Loucy (cell line): ENCODE data around the gene ARHGAP15.

Source experiments
- H2AFZ ChIP-seq: fragments of 200-600 bp; sonication (generic); 2 replicates; pipeline ENCODE4 v1.6.0; 2016; ENCODE audit warnings: antibody characterized with exemption, mild to moderate bottlenecking, low read length, moderate library complexity
- H3F3A ChIP-seq: fragments of 200-600 bp; 2 replicates; pipeline ENCODE4 v1.6.0; 2016; ENCODE audit warnings: antibody characterized with exemption, low read depth, mild to moderate bottlenecking
- H3K27me3 ChIP-seq: fragments of 200-600 bp; sonication (generic); 2 replicates; pipeline ENCODE4 v1.6.1; 2014; ENCODE audit warnings: low read length, mild to moderate bottlenecking; ENCODE audit not compliant: insufficient read depth, poor library complexity, severe bottlenecking
- H3K36me3 ChIP-seq: fragments of 200-600 bp; sonication (generic); 2 replicates; pipeline ENCODE4 v1.6.1; 2016; ENCODE audit warnings: low read length; ENCODE audit not compliant: insufficient read depth
- H3K4me1 ChIP-seq: fragments of 200-600 bp; sonication (generic); 2 replicates; pipeline ENCODE4 v1.5.1; 2014; ENCODE audit warnings: low read length, mild to moderate bottlenecking; ENCODE audit not compliant: insufficient read depth, poor library complexity, severe bottlenecking
- H3K4me2 ChIP-seq: fragments of 200-600 bp; sonication (generic); 2 replicates; pipeline ENCODE4 v1.6.0; 2014; ENCODE audit warnings: antibody characterized with exemption, low read length, low read depth, mild to moderate bottlenecking; ENCODE audit not compliant: poor library complexity, severe bottlenecking
- H3K4me3 ChIP-seq: fragments of 200-600 bp; sonication (generic); 2 replicates; pipeline ENCODE4 v1.5.1; 2014; ENCODE audit warnings: low read length, mild to moderate bottlenecking, mixed read lengths; ENCODE audit not compliant: poor library complexity, severe bottlenecking
- H3K79me2 ChIP-seq: fragments of 200-600 bp; sonication (generic); 2 replicates; pipeline ENCODE4 v1.6.1; 2014; ENCODE audit warnings: low read length; ENCODE audit not compliant: insufficient read depth
- H3K9ac ChIP-seq: fragments of 200-600 bp; sonication (generic); 2 replicates; pipeline ENCODE4 v1.6.0; 2014; ENCODE audit warnings: mild to moderate bottlenecking, low read depth, low read length, moderate library complexity; ENCODE audit not compliant: poor library complexity, severe bottlenecking
- H3K9me2 ChIP-seq: fragments of 200-600 bp; sonication (generic); replicated peaks from 2 replicates; pipeline ENCODE4 v1.6.1; 2016; ENCODE audit warnings: low read depth, low read length, mixed read lengths
- H3K9me3 ChIP-seq: fragments of 200-600 bp; sonication (generic); 2 replicates; pipeline ENCODE4 v1.6.1; 2014; ENCODE audit warnings: mild to moderate bottlenecking, antibody characterized with exemption, low read length, low read depth; ENCODE audit not compliant: insufficient read depth
- H4K20me1 ChIP-seq: fragments of 200-600 bp; sonication (generic); 2 replicates; pipeline ENCODE4 v1.6.0; 2014; ENCODE audit warnings: antibody characterized with exemption, low read length, mild to moderate bottlenecking; ENCODE audit not compliant: insufficient read depth, poor library complexity, severe bottlenecking
- CTCF ChIP-seq: fragments of 200-600 bp; sonication (generic); conservative IDR thresholded peaks from 2 replicates; pipeline ENCODE4 v1.5.1; 2014; ENCODE audit warnings: mild to moderate bottlenecking, antibody characterized with exemption, low read length
- EZH2phosphoT487 ChIP-seq: fragments of 200-600 bp; IDR thresholded peaks from 2 replicates; pipeline ENCODE4 v1.6.1; 2018; ENCODE audit warnings: antibody characterized with exemption, mild to moderate bottlenecking, moderate library complexity, borderline replicate concordance

Gene ARHGAP15

GRCh38 chr2:143762176-143762928 lies 633.1 kb downstream of the ARHGAP15 start:
- Histone ChIP-seq H3K4me2 (no peak overlapping the region), H3K9me3 (no peaks in the 10 kb centered on the region), H3K4me3 (no peak overlapping the region), H3K36me3 (no peaks in the 10 kb centered on the region), H4K20me1 (peaks cover 2% of the 10 kb centered on the region), H3F3A (no peaks in the 10 kb centered on the region), H3K9ac (no peak overlapping the region), H3K9me2 (no peaks in the 10 kb centered on the region), H3K79me2 (no peaks in the 10 kb centered on the region), H3K27me3 (no peaks in the 10 kb centered on the region), H3K4me1 (no peaks in the 10 kb centered on the region), H2AFZ (no peak overlapping the region)
- TF ChIP-seq EZH2phosphoT487 (no peak), CTCF (no peak)

- H3K27me3 ChIP-seq, result no peaks in the 10 kb centered on the region
- no peaks in the 10 kb centered on the region for H3K4me1 ChIP-seq
- H3F3A ChIP-seq, result no peaks in the 10 kb centered on the region
- H3K79me2 ChIP-seq, result no peaks in the 10 kb centered on the region
- no peak overlapping the region for H3K9ac ChIP-seq
- H3K36me3 ChIP-seq, result peaks cover 16% of the 10 kb centered on the region; the same call in 1 of the 2 replicates
- TF ChIP-seq CTCF (no peak), EZH2phosphoT487 (no peak)
- H4K20me1 ChIP-seq, result peaks cover 2% of the 10 kb centered on the region
- H3K4me2 ChIP-seq, result no peak overlapping the region
- no peak overlapping the region for H3K4me3 ChIP-seq
- H2AFZ ChIP-seq, result no peak overlapping the region
- H3K9me3 ChIP-seq, result no peaks in the 10 kb centered on the region
- H3K9me2 ChIP-seq, result no peaks in the 10 kb centered on the region
These were observed 635.0 kb downstream of the ARHGAP15 start for GRCh38 chr2:143764261-143764660.

GRCh38 chr2:143764706-143765105 lies 635.5 kb downstream of the ARHGAP15 start:
- no peak overlapping the region for H2AFZ ChIP-seq
- TF ChIP-seq EZH2phosphoT487 (no peak), CTCF (no peak)
- H4K20me1 ChIP-seq, result peaks cover 2% of the 10 kb centered on the region
- no peaks in the 10 kb centered on the region for H3K9me2 ChIP-seq
- peaks cover 21% of the 10 kb centered on the region; the same call in 1 of the 2 replicates for H3K36me3 ChIP-seq
- no peaks in the 10 kb centered on the region for H3K79me2 ChIP-seq
- no peaks in the 10 kb centered on the region for H3K9me3 ChIP-seq
- H3K4me1 ChIP-seq, result no peaks in the 10 kb centered on the region
- H3K27me3 ChIP-seq, result no peaks in the 10 kb centered on the region
- H3K9ac ChIP-seq, result no peak overlapping the region
- no peak overlapping the region for H3K4me2 ChIP-seq
- no peak overlapping the region for H3K4me3 ChIP-seq
- H3F3A ChIP-seq, result no peaks in the 10 kb centered on the region
